ENCODE measurements around the gene DLL3.

DLL3 gene

DNA sequence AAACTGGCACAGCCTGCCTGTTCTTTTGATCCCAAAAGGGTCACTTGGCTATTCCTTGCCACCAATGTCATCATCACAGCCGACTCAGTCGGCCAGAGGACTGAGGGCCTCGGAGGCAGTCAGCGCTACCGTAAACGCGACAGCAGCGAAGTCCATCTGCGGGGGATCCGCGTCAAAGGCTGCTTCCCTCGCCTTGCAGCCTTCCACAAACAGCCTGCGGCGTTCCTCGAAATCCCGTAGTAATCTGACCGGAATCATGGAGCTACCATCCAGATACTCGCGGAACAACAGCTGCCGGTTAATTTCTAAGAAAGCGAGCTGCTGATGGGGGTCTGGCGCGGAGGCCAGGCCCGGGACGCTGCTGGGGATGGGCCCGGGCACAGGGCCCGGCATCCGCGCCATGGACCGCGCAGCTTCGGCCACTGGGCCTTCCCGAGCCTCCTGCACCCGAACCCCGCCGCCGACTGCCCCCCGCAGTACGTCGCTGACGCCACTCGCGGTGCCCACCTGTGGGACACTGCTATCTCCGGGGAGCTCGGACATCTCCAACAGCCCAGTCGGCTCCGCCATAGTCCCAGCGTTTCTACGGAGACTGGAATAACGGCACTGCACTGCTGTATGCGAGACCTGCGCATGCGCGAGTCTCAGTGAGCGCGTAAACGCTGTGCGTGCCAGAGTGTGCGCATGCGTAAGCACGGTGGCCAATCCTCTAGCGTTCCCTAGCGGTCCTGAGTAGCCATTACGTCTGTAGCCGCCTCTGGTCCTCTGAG, 33.7 kb downstream of the DLL3 start, which contains the start of gene EID2B (continued):
- TF ChIP-seq SCRT1 (tag by site-specific recombination; IDR thresholded peaks at IDR 0.05; ENCODE audit: borderline replicate concordance): peak; percentile 97
- TF ChIP-seq, protein P1, sequence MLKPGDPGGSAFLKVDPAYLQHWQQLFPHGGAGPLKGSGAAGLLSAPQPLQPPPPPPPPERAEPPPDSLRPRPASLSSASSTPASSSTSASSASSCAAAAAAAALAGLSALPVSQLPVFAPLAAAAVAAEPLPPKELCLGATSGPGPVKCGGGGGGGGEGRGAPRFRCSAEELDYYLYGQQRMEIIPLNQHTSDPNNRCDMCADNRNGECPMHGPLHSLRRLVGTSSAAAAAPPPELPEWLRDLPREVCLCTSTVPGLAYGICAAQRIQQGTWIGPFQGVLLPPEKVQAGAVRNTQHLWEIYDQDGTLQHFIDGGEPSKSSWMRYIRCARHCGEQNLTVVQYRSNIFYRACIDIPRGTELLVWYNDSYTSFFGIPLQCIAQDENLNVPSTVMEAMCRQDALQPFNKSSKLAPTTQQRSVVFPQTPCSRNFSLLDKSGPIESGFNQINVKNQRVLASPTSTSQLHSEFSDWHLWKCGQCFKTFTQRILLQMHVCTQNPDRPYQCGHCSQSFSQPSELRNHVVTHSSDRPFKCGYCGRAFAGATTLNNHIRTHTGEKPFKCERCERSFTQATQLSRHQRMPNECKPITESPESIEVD (tag by site-specific recombination; IDR thresholded peaks at IDR 0.05): no peak
- peak; percentile 98 for TF ChIP-seq ZNF335 (tag by site-specific recombination; conservative IDR thresholded peaks at IDR 0.05)
- no peak for TF ChIP-seq ZNF184 (tag by site-specific recombination; IDR thresholded peaks at IDR 0.05)
- TF ChIP-seq ZNF626 (tag by site-specific recombination; IDR thresholded peaks at IDR 0.05): no peak
- no peak for TF ChIP-seq ZNF214 (tag by site-specific recombination; IDR thresholded peaks at IDR 0.05; ENCODE audit: borderline replicate concordance)
- TF ChIP-seq BCL11B (tag by site-specific recombination; IDR thresholded peaks at IDR 0.05; ENCODE audit: low read depth): peak; percentile 51; the same call in 1 of the 2 replicates
- TF ChIP-seq ZSCAN30 (tag by site-specific recombination; IDR thresholded peaks at IDR 0.05): peak; percentile 93
- TF ChIP-seq ZNF777 (tag by site-specific recombination; IDR thresholded peaks at IDR 0.05; ENCODE audit: borderline replicate concordance): no peak; the same call in 1 of the 2 replicates
- TF ChIP-seq ZIC2 (tag by site-specific recombination; IDR thresholded peaks at IDR 0.05): peak; percentile 30

DNA sequence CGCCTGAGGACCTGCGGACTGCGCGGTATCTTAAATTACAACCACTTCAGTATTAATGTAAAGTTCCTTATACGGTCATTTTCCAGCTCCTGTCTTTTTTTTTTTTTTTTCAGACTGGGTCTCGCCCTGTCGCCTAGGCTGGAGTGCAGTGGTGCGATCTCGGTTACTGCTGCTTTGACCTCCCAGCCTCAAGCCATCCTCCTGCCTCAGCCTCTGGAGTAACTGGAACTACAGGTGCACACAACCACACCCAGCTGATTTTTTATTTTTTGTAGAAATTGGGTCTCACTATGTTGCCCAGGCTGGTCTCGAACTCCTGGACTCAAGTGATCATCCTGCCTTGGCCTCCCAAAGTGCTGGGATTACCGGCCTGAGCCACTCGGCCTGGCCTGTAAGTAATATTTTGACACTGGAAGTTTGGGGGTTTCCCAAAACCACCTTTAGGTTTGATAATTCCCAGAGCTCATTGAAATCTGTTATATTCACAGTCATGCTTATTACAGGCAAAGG, 34.3 kb downstream of the DLL3 start:
- H3K4me1 ChIP-seq (ENCODE audit: control insufficient read depth, insufficient read depth, low read length): peaks cover 21% of the 10 kb centered on the region
- H3K36me3 ChIP-seq (ENCODE audit: control insufficient read depth in 2 of 2, insufficient read depth in 1 of 2, low read length in 2 of 2): peaks cover 0 to 58% of the 10 kb centered on the region in 2 experiments; a peak in 2 of 3 replicates
- CTCF ChIA-PET: interaction anchor here (0.6 to 6.3 kb wide), 47 partner anchors 8 to 475 kb away, joined by 3 to 174 read pairs (median 5); partner anchors contain the start of genes DLL3, PLEKHG2, RPS16 and SELENOV
- no peak overlapping the region for H3K4me3 ChIP-seq (ENCODE audit: low read depth, low read length)
- H3K27ac ChIP-seq (ENCODE audit: extremely low read depth, low read depth, low read length): peak overlapping the region; percentile 85
- no peaks in the 10 kb centered on the region; the same call in 1 of the 2 replicates for H3K9me3 ChIP-seq (ENCODE audit: control insufficient read depth, insufficient read depth, low read depth, low read length)
- no peak for TF ChIP-seq ZNF585B (tag by site-specific recombination; IDR thresholded peaks at IDR 0.05)
- TF ChIP-seq ZNF558 (tag by site-specific recombination; IDR thresholded peaks at IDR 0.05): peak; percentile 90
- TF ChIP-seq, protein P2, sequence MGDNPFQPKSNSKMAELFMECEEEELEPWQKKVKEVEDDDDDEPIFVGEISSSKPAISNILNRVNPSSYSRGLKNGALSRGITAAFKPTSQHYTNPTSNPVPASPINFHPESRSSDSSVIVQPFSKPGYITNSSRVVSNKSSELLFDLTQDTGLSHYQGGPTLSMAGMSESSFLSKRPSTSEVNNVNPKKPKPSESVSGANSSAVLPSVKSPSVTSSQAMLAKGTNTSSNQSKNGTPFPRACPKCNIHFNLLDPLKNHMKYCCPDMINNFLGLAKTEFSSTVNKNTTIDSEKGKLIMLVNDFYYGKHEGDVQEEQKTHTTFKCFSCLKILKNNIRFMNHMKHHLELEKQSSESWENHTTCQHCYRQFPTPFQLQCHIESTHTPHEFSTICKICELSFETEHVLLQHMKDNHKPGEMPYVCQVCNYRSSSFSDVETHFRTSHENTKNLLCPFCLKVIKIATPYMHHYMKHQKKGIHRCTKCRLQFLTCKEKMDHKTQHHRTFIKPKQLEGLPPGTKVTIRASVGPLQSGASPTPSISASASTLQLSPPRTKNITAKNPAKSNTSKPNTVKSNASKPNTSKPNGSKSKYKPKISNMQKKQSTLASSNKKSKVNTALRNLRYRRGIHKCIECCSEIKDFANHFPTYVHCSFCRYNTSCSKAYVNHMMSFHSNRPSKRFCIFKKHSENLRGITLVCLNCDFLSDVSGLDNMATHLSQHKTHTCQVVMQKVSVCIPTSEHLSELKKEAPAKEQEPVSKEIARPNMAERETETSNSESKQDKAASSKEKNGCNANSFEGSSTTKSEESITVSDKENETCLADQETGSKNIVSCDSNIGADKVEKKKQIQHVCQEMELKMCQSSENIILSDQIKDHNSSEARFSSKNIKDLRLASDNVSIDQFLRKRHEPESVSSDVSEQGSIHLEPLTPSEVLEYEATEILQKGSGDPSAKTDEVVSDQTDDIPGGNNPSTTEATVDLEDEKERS (tag by site-specific recombination; IDR thresholded peaks at IDR 0.05): 0 out of 2 replicates have a peak, but pooled peaks have one; percentile 25
- TF ChIP-seq KLF1 (tag by site-specific recombination; IDR thresholded peaks at IDR 0.05): 0 out of 2 replicates have a peak, but pooled peaks have one; percentile 10
- TF ChIP-seq BCL11B (tag by site-specific recombination; IDR thresholded peaks at IDR 0.05; ENCODE audit: low read depth): peak; percentile 70
- TF ChIP-seq, protein P3, sequence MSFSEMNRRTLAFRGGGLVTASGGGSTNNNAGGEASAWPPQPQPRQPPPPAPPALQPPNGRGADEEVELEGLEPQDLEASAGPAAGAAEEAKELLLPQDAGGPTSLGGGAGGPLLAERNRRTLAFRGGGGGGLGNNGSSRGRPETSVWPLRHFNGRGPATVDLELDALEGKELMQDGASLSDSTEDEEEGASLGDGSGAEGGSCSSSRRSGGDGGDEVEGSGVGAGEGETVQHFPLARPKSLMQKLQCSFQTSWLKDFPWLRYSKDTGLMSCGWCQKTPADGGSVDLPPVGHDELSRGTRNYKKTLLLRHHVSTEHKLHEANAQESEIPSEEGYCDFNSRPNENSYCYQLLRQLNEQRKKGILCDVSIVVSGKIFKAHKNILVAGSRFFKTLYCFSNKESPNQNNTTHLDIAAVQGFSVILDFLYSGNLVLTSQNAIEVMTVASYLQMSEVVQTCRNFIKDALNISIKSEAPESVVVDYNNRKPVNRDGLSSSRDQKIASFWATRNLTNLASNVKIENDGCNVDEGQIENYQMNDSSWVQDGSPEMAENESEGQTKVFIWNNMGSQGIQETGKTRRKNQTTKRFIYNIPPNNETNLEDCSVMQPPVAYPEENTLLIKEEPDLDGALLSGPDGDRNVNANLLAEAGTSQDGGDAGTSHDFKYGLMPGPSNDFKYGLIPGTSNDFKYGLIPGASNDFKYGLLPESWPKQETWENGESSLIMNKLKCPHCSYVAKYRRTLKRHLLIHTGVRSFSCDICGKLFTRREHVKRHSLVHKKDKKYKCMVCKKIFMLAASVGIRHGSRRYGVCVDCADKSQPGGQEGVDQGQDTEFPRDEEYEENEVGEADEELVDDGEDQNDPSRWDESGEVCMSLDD (tag by site-specific recombination; IDR thresholded peaks at IDR 0.05): peak; percentile 58; the same call in 1 of the 2 replicates
- TF ChIP-seq ZBTB21 (tag by site-specific recombination; IDR thresholded peaks at IDR 0.05): peak; percentile 48; the same call in 1 of the 2 replicates
- TF ChIP-seq ZNF169 (tag by site-specific recombination; IDR thresholded peaks at IDR 0.05): peak; percentile 4; the same call in 1 of the 2 replicates
- TF ChIP-seq ZNF629 (tag by site-specific recombination; IDR thresholded peaks at IDR 0.05): no peak
- TF ChIP-seq ZNF335 (tag by site-specific recombination; conservative IDR thresholded peaks at IDR 0.05): peak; percentile 95
- TF ChIP-seq ZNF132 (tag by site-specific recombination; IDR thresholded peaks at IDR 0.05; ENCODE audit: borderline replicate concordance): no peak
- TF ChIP-seq ZNF121 (tag by site-specific recombination; IDR thresholded peaks at IDR 0.05): peak; percentile 85
- POLR2A ChIA-PET: interaction anchor here (0.6 to 3.6 kb wide), 15 partner anchors 9 to 772 kb away, joined by 3 to 56 read pairs (median 5); partner anchors contain the start of genes MED29, PAF1, RPS16 and SUPT5H
